GM18502 (cell line): ENCODE data around the gene CCM2L.

Experiments used
- ATAC-seq: cut with Tn5 transposase; IDR thresholded peaks from one replicate; pipeline ENCODE4 v1.9.1; 2021; ENCODE audit warnings: mild to moderate bottlenecking; ENCODE audit not compliant: unreplicated experiment, poor library complexity

CCM2L gene

GRCh38 chr20:32010101-32010500 is at the start of gene CCM2L:
CCM2L (plus strand) TSS chr20:32010438; CDS start chr20:32010455, 17 bp downstream.
- ATAC-seq, result no peak

- no peak for ATAC-seq
Observed at GRCh38 chr20:31962761-31963160, 47.5 kb upstream of the CCM2L start.

- ATAC-seq, result no peak
Observed at GRCh38 chr20:31963889-31964288, 46.3 kb upstream of the CCM2L start.

GRCh38 chr20:31966991-31967655 is 43.1 kb upstream of the CCM2L start:
- ATAC-seq, result no peak

- ATAC-seq, result no peak
Observed at GRCh38 chr20:31967830-31968249, 42.4 kb upstream of the CCM2L start, which contains the start of gene XKR7. XKR7 (plus strand) TSS chr20:31968151; CDS start chr20:31968176, 25 bp downstream.

- no peak for ATAC-seq
Observed at GRCh38 chr20:31968291-31969126, 41.7 kb upstream of the CCM2L start.

GRCh38 chr20:31969991-31970390 is 40.2 kb upstream of the CCM2L start:
- ATAC-seq, result no peak

GRCh38 chr20:31972471-31973021 is 37.7 kb upstream of the CCM2L start:
- ATAC-seq, result no peak

- ATAC-seq, result no peak
Observed at GRCh38 chr20:31974296-31974695, 35.9 kb upstream of the CCM2L start.

GRCh38 chr20:31974951-31975487 is 35.2 kb upstream of the CCM2L start:
- ATAC-seq, result no peak

- no peak for ATAC-seq
Observed at GRCh38 chr20:31975874-31976273, 34.4 kb upstream of the CCM2L start.

- no peak for ATAC-seq
Observed at GRCh38 chr20:31977080-31977479, 33.2 kb upstream of the CCM2L start.

- ATAC-seq, result no peak
Observed at GRCh38 chr20:31979713-31980426, 30.4 kb upstream of the CCM2L start.

GRCh38 chr20:31981784-31982183 is 28.5 kb upstream of the CCM2L start:
- ATAC-seq, result no peak

GRCh38 chr20:31984981-31985471 is 25.2 kb upstream of the CCM2L start:
- ATAC-seq, result no peak

GRCh38 chr20:31987744-31988143 is 22.5 kb upstream of the CCM2L start:
- no peak for ATAC-seq

- ATAC-seq, result no peak
Observed at GRCh38 chr20:31988430-31989015, 21.7 kb upstream of the CCM2L start.

GRCh38 chr20:31989030-31989645 is 21.1 kb upstream of the CCM2L start:
- ATAC-seq, result no peak

- no peak for ATAC-seq
Observed at GRCh38 chr20:31990641-31991338, 19.4 kb upstream of the CCM2L start.
